Skin of body (tissue), 2 donors: Measurements from ENCODE around the gene AWAT1. TPM values are rescaled to one million over a fixed set of nuclear protein-coding genes. Genes with fewer than 3 reads are reported as not detected.
"Not testable (repeated sequence)": the region's sequence is repeated elsewhere in the genome, so short reads cannot be mapped to it uniquely, and the experiment has no call there.

Experiments used
- DNase-seq: peaks from one replicate; lab custom pipeline; 2025; lab: John Stamatoyannopoulos, UW
- total RNA-seq: library from RNA; depleted of rRNA; stranded (reverse); fragments of >200 nt; gene quantifications from one replicate; pipeline ENCODE4 v1.2.3, GENCODE V29; 2014

AWAT1 gene
- 4.7 TPM for total RNA-seq

- DNase-seq = no peak
Observed at GRCh38 chrX:70234355-70234754, at the start of gene AWAT1. Gene AWAT1, plus strand, starts transcription at chrX:70234655. Its CDS starts 41 bp downstream, at chrX:70234696.

DNA sequence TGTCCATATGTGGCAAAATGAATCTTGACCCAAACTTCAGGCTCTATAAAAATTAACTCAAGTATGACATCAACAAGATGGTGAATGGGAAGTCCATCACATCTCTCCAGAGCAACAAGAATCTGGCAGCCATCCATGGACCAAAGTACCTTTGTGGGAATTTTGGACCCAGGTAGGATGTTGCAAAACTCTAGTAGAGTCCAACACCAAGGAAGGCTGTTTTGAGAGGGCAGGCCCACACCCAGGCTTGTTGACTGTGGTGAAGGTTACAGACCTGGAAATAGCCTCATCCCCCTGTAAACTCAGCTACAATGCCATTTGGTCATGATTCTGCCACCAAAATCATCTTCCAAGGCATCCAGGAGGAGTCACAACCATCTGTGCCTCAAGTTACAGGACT, 44.2 kb upstream of the AWAT1 start:
- no peak for DNase-seq

GRCh38 chrX:70196961-70197720, 37.3 kb upstream of the AWAT1 start:
- DNase-seq = no peak

GRCh38 chrX:70201732-70202131, 32.7 kb upstream of the AWAT1 start:
- DNase-seq = no peak

DNA sequence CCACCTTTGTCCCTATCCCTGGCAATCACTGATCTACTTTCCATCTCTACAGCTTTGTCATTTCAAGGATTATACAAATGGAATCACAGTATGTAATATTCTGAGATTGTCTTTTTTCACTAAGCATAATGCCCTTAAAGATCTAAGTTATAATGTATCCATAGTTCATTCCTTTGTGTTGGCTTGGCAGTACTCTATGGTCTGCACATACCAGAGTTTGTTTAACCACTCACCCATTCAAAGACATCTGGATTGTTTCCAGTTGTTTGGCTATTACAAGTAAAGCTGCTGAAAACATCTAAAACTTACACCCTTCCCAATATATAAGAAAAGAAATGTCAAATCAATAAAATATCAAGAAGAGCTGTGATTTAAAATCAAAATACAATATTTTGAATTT, 26.0 kb upstream of the AWAT1 start:
- DNase-seq = no peak

DNA sequence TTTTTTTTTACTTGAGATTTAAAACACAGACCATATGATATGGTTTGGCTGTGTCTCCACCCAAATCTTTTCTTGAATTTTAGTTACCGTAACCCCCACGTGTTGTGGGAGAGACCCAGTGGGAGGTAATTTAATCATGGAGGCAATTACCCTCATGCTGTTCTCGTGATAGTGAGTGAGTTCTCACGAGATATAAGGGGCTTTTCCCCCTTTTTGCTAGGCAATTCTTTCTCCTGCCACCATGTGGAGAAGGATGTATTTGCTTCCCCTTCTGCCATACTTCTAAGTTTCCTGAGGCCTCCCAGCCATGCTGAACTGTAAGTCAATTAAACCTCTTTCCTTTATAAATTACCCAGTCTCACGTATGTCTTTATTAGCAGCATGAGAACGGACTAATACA, 24.9 kb upstream of the AWAT1 start:
- not testable (repeated sequence) for DNase-seq

DNA sequence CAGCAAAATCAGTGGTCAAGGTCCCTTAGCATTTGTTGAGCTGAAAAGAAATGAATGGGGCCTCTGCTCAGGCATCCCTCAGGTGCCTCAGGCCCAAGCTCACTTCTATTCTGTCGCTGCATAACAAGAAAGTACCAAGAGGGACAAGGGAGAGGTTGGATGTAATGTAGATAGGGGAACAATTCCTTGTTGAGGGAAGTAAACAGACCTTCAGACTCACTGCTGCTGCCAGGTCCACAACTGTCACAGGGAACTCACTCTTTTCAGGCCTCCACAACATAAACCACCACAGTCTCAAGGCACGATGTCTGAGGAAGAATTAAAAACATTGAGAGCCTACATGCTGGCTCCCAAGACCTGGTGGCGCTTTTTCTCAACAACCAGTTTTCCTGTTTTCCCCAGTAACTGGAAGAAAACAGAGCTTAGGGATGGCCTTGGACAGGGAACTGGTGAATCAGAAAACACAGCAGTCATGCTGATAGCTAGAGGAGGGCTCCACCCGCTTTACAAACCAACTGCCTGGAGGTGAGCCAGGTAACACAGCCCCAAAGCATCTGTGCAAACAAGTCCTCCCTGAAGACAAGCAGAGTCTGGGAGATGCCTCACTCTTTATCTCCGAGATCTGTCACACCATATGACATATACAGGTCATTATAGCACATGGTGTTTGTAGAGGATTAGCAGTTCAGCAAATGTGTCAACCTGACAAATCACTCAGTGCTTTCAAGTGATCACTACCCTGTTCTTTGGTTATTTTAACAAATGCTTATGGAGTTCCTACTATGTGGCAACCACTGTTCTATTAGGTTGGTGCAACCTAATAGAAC, 14.3 kb upstream of the AWAT1 start:
- no peak for DNase-seq

DNA sequence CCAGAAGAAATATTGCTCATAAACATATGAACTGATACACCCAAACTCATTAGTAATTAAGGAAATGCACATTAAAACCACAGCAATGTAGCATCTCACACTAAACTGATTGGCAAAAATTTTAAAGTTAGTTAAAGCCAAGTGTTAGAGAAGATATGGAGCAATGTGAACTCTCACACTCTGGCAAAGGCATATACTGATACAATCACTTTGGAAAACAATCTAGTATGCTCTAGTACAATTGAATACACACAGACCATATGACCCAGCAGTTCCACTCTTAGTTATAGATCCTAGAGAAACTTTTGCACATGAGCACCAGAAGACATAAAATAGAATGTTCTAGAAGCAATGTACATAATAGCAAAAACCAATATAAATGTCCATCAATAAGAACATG, 8.4 kb upstream of the AWAT1 start:
- DNase-seq = no peak

- DNase-seq = no peak
Observed at GRCh38 chrX:70226687-70227086, 7.8 kb upstream of the AWAT1 start.

DNA sequence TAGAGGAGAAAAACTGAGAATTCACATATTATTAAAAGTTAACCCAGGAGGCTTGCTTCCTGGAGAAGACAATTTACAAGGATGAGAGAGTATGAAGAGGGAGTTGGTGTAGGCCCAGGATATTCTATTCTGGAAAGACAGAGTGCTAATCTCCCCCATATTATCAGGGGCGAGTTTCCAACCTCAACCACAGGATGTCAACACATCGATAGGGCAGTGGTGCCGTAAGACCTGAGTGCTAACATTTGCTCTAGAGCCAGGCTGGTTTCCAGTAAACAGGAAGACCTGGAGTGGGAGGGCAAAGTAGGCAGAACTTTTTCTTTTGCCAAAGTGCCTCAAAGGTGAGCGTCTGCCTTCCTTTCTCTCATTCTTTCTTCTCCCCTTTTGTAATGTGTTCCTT, 2.8 kb upstream of the AWAT1 start:
- DNase-seq = no peak

GRCh38 chrX:70240751-70241150, 6.3 kb downstream of the AWAT1 start:
- no peak for DNase-seq

- no peak for DNase-seq
Observed at GRCh38 chrX:70241501-70241900, 7.0 kb downstream of the AWAT1 start.

GRCh38 chrX:70243601-70244000, 9.1 kb downstream of the AWAT1 start:
- not testable (repeated sequence) for DNase-seq

DNA sequence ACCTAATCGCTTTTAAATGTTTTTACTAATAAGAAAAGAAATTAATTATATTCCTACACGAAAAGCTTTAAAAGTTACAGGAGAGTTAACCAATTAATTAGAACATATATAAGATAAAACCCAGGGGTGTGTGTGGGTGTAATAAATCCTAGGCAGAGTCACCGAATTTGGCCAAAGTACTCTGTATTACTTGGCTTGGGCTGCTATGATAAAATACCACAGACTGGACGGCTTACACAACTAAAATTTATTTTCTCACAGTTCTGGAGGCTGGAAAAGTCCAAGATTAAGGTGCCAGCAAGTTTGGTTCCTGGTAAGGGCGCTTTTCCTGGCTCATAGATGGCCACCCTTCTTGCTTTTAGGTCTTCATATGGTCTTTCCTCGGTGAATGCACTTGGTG, 10.4 kb downstream of the AWAT1 start:
- DNase-seq = no peak

DNA sequence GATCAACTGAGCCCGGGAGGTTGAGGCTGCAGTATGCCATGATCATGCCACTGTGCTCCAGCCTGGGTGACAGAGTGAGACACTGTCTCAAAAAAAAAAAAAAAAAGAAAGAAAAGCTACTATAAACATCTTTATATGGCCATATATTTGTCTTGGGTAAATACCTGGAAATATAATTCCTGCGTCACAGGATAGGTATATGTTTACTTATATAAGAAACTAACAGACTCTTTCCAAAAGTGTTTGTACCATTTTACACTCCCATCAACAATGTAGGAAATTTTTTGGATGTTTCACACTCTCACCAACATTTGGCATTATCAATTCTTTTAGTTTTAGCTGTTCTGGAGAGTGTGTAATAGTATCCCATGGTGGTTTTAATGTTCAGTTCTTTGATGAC, 12.8 kb downstream of the AWAT1 start:
- no peak for DNase-seq

GRCh38 chrX:70252491-70252890, 18.0 kb downstream of the AWAT1 start:
- DNase-seq = no peak

GRCh38 chrX:70253377-70254062, 19.1 kb downstream of the AWAT1 start:
- DNase-seq = no peak

GRCh38 chrX:70254063-70254400, 19.6 kb downstream of the AWAT1 start:
- no peak for DNase-seq

GRCh38 chrX:70254909-70255308, 20.5 kb downstream of the AWAT1 start:
- no peak for DNase-seq

DNA sequence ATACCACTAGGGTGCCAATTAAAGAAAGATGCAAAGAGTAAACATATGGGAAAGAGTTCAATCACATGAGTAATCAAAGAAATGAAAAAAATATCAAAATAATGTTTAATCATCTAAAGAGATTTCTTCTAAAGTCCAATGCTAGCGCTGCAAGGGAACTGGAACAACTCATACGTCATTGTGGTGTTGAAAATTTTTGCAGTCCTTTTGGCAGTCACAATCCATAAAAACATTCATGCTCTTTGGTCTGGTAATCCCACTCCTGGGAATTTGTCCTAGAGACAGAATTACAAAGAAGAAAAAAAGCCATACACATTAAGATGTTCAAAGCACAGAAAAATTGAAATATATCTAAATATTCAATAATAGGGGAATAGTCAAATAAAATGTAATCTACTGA, 21.0 kb downstream of the AWAT1 start:
- no peak for DNase-seq

- no peak for DNase-seq
Observed at GRCh38 chrX:70257423-70258288, 23.2 kb downstream of the AWAT1 start.
